Testis (tissue), 3 donors: Measurements from ENCODE around the gene TTC33. TPM values are rescaled to one million over a fixed set of nuclear protein-coding genes. Genes with fewer than 3 reads are reported as not detected.

Experiments used
- DNase-seq: peaks from one replicate; pipeline ENCODE4 v3.0.0-alpha.2; 2019
- H3K27ac ChIP-seq, 2 donors: fragments of 200-600 bp; sonication (generic); one replicate each; pipeline ENCODE4 v1.5.1; 2019
- H3K27me3 ChIP-seq: fragments of 200-600 bp; sonication (generic); one replicate; pipeline ENCODE4 v1.5.1; 2019
- H3K36me3 ChIP-seq: fragments of 200-600 bp; sonication (generic); one replicate; pipeline ENCODE4 v1.5.1; 2017; ENCODE audit warnings: low read depth; ENCODE audit errors: missing control alignments
- H3K4me1 ChIP-seq: fragments of 200-600 bp; sonication (generic); one replicate; pipeline ENCODE4 v1.5.1; 2019
- H3K4me3 ChIP-seq, 2 donors: fragments of 200-600 bp; sonication (generic); one replicate each; pipeline ENCODE4 v1.5.1; 2017 to 2019
- H3K9me3 ChIP-seq: fragments of 200-600 bp; sonication (generic); one replicate; pipeline ENCODE4 v1.5.1; 2017
- POLR2A ChIP-seq: fragments of 450-650 bp; IDR thresholded peaks from one replicate; pipeline ENCODE4 v1.6.1; 2017; ENCODE audit warnings: antibody characterized with exemption, mild to moderate bottlenecking, moderate library complexity
- WGBS, 2 donors: methylation state at CpG; one replicate each; pipeline ENCODE4 v1.1.5; 2018; 5-methylcytosine and 5-hydroxymethylcytosine counted together
- intact Hi-C: fragments of 100-400 bp; cut with DNase I; formaldehyde crosslinking; loops from one replicate; pipeline ENCODE4 v1.15.1; 2023; ENCODE audit warnings: low total_unique reads
- polyA plus RNA-seq: library from polyadenylated mRNA; stranded (reverse); fragments of 350-450 nt; fragmentation: Illumina TruSeq; extraction: RNeasy Lipid Tissue Mini Kit (QIAGEN cat#74804); gene quantifications from one replicate; pipeline ENCODE4 v1.2.3, GENCODE V29; 2014; ENCODE audit warnings: low read depth, low replicate concordance; ENCODE audit not compliant: insufficient read depth
- total RNA-seq, 2 donors: library from RNA; depleted of rRNA; stranded (reverse); fragments of >200 nt; gene quantifications; one replicate each; pipeline ENCODE4 v1.2.3, GENCODE V29; 2016
- TF ChIP-seq, protein P1 (sequence below), 3 experiments: fragments of 450-650 bp in 2 of 3; fragments of 200-600 bp in 1 of 3; sonication (generic) in 1 of 3; IDR thresholded peaks; one replicate each; pipeline ENCODE4 v1.5.1; 2016 to 2019; ENCODE audit warnings: antibody characterized with exemption in 3 of 3, mild to moderate bottlenecking in 2 of 3, moderate library complexity in 1 of 3

TTC33 gene
- total and polyA plus RNA-seq, 3 donors from 2014 or later: 14.7 to 16.5 (median 15.2) TPM

DNA sequence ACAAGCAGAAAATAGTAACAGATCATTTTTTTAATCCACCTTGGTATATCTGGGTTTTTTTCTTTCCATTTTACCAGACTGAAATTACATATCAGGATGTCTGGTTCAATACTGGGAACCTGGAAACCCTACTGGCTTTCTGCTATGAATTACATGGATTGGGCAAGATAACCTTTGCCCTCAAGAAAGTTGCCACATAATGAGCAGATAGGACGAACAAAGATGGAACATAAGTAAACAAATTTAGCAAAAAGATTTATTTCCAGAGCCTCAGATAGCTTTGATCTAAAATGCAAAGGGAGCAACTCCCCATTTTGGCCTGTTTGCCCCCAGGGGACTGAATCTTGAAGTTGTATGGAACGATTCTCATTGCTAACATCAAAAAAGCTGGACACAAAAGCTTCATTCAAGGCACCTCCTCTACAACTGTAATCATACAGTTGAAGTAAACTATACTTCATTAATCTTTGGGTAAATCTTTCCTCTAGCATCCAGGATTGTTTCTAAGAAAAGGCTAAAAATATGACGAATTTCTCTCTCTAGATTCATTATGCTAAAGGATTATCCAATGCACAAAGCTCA is 207.7 kb downstream of the TTC33 start:
- no peak for DNase-seq
- no peaks in the 10 kb centered on the region for H3K36me3 ChIP-seq
- intact Hi-C loops: no loop called here
- no peak overlapping the region for H3K27ac ChIP-seq
- no peaks in the 10 kb centered on the region for H3K27me3 ChIP-seq
- H3K4me1 ChIP-seq: no peaks in the 10 kb centered on the region
- 37 to 49% methylated on average over 3 of the region's 3 CpGs for WGBS, 2 donors
- no peak overlapping the region for H3K4me3 ChIP-seq
- no peaks in the 10 kb centered on the region for H3K9me3 ChIP-seq
- TF ChIP-seq, protein P1, sequence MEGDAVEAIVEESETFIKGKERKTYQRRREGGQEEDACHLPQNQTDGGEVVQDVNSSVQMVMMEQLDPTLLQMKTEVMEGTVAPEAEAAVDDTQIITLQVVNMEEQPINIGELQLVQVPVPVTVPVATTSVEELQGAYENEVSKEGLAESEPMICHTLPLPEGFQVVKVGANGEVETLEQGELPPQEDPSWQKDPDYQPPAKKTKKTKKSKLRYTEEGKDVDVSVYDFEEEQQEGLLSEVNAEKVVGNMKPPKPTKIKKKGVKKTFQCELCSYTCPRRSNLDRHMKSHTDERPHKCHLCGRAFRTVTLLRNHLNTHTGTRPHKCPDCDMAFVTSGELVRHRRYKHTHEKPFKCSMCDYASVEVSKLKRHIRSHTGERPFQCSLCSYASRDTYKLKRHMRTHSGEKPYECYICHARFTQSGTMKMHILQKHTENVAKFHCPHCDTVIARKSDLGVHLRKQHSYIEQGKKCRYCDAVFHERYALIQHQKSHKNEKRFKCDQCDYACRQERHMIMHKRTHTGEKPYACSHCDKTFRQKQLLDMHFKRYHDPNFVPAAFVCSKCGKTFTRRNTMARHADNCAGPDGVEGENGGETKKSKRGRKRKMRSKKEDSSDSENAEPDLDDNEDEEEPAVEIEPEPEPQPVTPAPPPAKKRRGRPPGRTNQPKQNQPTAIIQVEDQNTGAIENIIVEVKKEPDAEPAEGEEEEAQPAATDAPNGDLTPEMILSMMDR (IDR thresholded peaks at IDR 0.05): no peak
- no peak for TF ChIP-seq POLR2A

DNA sequence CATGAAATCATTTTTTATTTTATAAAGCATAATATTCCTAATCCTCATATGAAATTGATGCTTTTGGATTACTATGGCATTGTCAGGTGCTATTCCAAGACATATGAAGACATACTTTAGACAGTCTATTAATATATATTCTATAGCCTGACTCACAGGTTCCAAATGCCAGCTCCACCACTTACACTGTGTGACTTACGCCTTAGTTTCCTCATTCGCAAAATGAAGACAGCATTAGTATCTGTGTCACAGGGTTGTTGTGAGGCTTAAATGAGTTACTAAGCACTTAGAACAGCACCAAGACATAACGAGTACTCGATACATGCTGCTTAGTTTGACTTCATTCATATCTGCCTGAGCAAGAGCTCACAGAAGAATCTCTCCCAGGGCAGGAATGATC is 208.2 kb downstream of the TTC33 start:
- intact Hi-C loops: no loop called here
- Histone ChIP-seq H3K27me3 (no peaks in the 10 kb centered on the region), H3K4me3 (no peak overlapping the region), H3K4me1 (no peaks in the 10 kb centered on the region), H3K9me3 (no peaks in the 10 kb centered on the region), H3K36me3 (no peaks in the 10 kb centered on the region), H3K27ac (no peak overlapping the region)
- no peak for TF ChIP-seq POLR2A
- TF ChIP-seq, protein P1 (IDR thresholded peaks at IDR 0.05): no peak
- no peak for DNase-seq
- WGBS, 2 donors: 81 to 86% methylated on average over 4 of the region's 4 CpGs

DNA sequence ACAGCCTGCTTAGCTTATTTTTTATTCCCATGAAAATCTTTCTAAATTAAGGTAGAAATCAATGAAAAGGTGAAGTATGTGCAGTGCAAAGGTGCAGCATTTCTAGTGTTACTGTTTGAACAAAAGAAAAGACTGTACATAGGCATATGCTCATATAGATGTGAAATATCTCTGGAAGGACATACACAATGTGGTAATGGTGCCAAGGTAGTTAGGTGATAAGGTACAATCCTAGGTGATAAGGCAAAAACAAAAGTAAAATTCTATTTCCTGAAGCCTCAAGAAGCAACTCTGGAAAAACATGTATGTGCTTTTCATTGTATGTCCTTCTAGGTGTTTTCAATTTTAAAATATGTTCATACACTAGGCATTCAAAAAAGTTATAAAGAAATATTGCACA is 215.5 kb downstream of the TTC33 start:
- TF ChIP-seq POLR2A: no peak
- Histone ChIP-seq H3K4me3 (no peak overlapping the region), H3K4me1 (no peaks in the 10 kb centered on the region), H3K9me3 (no peaks in the 10 kb centered on the region), H3K36me3 (no peaks in the 10 kb centered on the region), H3K27ac (no peak overlapping the region), H3K27me3 (no peaks in the 10 kb centered on the region)
- no peak for DNase-seq
- intact Hi-C loops: no loop called here

DNA sequence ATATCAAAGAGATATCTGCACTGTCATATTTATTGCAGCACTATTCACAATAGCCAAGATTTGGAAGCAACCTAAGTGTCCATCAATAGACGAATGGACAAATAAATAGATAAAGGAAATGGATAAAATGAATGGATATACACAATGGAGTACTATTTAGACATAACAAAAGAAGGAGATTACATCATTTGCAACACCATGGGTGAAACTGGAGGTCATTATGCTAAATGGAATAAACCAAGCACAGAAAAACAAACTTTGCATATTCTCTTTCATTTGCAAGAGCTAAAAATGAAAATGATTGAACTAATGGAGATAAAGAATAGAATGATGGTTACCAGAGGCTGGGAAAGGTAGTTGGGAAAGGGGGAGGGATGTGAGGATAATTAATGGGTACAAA is 231.1 kb downstream of the TTC33 start:
- 75 to 79% methylated on average over 1 of the region's 1 CpG for WGBS, 2 donors
- H3K36me3 ChIP-seq: no peaks in the 10 kb centered on the region
- H3K4me1 ChIP-seq: no peaks in the 10 kb centered on the region
- no peak overlapping the region for H3K4me3 ChIP-seq
- H3K27me3 ChIP-seq: no peaks in the 10 kb centered on the region
- no peaks in the 10 kb centered on the region for H3K9me3 ChIP-seq
- no peak overlapping the region for H3K27ac ChIP-seq
- no peak for DNase-seq
- intact Hi-C loops: no loop called here
- TF ChIP-seq, protein P1 (IDR thresholded peaks at IDR 0.05): no peak
- no peak for TF ChIP-seq POLR2A

DNA sequence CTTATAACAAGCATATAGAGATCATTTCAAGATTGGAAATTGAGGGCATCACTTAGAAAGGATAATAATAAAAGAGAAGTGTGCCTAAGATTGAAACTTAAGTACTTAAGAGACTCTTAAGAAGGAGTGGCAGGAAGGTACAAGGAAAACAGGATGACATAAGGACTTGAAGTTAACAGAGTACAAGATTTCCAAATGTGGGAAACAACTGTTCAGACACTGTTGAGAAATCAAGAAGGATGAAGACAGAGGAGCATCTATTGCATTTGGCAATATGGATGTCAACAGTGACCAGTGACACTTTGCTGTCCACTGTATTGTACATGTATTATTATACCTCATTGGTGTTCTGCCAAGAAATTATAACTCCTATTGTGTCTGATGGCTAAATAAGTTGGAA is 233.8 kb downstream of the TTC33 start:
- no peaks in the 10 kb centered on the region for H3K27me3 ChIP-seq
- H3K9me3 ChIP-seq: no peaks in the 10 kb centered on the region
- intact Hi-C loops: no loop called here
- no peak for DNase-seq
- H3K4me3 ChIP-seq: no peak overlapping the region
- H3K4me1 ChIP-seq: no peaks in the 10 kb centered on the region
- TF ChIP-seq POLR2A: no peak
- TF ChIP-seq, protein P1 (IDR thresholded peaks at IDR 0.05): no peak
- no peak overlapping the region for H3K27ac ChIP-seq
- H3K36me3 ChIP-seq: no peaks in the 10 kb centered on the region
